Measurements from ENCODE around the gene FANCC.

FANCC gene

DNA sequence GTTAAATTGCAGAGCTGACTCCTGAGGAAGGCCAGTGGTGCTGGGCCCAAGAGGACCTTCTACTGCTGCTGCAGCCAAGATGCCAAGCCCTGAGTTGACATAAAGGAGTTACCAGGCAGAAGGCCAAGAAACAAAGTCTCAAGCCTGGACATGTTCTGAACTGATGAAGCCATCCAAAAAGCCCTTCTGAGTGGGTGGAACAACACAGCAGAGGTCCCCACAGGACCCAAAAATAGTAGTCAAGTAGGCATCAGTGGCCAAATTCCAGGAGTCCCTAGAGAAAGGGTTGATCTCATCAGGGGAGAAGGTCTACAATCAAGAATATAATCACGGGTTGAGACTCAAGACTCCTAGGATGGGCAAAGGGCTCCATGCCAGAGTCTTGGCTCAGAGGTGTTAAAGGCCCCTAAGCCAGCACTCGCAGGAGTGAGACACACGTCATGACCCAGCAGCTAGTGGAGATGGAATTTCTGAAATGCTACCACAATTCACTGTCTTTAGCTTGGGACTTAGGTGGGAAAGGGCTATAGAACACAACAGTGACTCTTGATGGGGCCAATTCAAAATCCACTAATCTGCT, 119.7 kb downstream of the FANCC start:
- DNase-seq (ENCODE audit: extremely low read depth in 1 of 2, low read depth in 1 of 2) = no peak

DNA sequence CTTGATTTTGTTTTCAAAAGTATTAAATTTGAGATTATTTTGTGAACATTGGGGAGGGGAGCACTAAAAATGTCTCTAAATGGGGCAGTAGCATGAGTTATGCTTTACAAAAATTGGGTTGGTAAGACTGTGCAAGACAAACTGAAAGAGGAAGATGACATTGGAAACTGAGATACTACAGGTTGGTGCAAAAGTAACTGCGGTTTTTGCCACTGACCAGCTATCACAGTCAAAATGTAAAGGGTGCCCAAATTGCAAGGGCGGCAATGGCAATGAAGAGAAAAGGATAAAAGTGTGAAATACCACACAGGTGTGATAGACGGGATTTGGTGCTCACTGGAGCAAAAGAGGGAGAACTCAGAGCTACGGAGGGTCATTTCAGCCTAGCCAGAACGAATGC, 124.0 kb downstream of the FANCC start:
- no peak for DNase-seq (ENCODE audit: extremely low read depth in 1 of 2, low read depth in 1 of 2)

DNA sequence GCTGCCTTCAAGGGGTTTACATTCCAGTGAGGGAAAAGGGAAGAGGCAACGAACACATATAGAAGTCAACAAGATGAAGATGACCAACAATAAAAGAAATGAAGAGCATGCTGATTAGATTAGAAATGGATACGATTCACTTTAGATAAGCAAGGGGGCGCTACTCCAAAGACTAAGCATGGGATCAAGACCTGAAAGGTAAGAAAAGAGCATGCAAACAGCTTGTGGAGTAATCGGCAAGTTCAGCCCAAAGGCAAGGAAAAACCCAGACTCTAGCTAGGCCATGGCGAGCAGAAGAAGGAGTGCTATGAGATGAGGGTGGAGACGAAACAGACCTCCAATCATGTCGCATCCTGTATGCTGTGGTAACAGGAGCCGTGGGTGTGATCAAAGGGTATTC, 124.4 kb downstream of the FANCC start:
- DNase-seq (ENCODE audit: extremely low read depth in 1 of 2, low read depth in 1 of 2) = no peak

DNA sequence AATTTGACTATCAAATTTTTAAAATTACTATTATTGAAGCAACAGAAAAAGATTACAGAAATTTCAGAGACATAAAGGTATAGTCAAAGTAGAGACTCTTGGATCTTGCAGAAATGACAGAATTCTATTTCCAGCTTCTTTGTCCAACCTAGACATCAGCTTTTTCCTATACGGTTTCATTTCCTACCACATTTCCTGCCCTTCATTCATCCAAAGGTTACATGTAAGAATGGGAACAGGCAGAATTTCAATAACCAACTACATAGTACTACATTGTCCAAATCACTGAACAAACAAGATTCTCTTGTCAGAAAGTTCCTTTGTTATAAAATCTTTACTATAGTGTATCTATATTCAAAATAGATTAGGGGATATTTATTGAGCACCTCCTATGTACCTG, 124.9 kb downstream of the FANCC start:
- no peak for DNase-seq (ENCODE audit: extremely low read depth in 1 of 2, low read depth in 1 of 2)

GRCh38 chr9:95190413-95190812, 127.1 kb downstream of the FANCC start:
- no peak for DNase-seq (ENCODE audit: extremely low read depth in 1 of 2, low read depth in 1 of 2)

DNA sequence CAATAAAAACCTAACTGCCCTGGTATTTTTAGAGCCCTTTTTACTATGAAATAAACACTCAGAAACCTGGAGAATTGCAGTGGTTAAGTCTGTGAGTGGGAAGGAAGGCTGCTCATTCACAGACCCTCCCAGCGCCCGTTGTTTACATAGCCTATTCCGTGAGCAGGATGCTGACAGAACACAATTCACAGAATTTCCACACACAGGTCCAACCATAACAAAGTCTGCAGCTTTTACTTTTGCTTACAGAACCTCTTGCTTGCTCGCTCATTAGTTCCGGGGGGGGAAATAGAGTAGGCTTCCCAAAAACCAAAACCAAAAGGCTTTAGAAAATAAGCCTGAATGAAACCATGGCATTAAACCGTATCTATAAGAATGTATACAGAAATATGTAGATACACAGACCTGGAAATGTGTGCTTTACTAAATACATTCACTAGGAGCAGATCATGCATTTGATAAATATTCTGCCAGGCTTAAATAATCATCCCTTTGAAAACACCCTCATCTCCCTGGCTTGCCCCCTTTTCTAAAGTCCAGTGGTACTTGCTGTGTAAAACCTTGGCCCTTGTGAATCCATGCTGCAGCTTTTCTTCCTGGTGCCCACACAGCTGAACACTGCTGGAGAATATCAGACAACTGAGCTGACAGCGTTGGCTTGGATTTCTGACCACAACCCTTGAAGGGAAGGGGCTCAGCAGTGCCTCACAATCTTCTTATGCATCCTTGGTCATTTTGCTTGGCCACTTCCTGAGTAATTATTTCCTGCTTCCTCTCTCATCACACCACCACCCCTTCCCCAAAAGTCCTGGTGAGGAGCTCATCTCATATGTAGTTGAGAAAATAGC, 128.0 kb downstream of the FANCC start:
- no peak for DNase-seq (ENCODE audit: extremely low read depth in 1 of 2, low read depth in 1 of 2)

DNA sequence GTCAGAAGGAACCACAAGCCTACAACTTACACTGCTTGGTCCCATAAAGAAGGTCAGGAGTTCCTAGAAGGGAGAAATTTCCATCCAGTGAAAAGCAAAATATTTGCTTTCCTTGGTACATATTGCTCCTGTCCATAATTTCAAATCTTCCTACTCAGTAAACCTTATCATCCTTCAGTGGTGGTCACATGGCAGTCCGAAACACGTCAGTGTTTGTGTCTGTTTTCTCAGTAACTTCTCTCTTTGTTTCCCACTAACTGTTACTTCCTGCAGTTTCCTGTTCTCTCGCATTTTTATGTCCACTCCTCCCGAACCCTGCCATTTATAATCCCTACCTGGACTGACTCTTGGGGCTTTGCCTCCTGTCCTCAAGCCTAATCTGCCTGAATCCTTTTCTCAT, 129.1 kb downstream of the FANCC start:
- no peak for DNase-seq (ENCODE audit: extremely low read depth in 1 of 2, low read depth in 1 of 2)

DNA sequence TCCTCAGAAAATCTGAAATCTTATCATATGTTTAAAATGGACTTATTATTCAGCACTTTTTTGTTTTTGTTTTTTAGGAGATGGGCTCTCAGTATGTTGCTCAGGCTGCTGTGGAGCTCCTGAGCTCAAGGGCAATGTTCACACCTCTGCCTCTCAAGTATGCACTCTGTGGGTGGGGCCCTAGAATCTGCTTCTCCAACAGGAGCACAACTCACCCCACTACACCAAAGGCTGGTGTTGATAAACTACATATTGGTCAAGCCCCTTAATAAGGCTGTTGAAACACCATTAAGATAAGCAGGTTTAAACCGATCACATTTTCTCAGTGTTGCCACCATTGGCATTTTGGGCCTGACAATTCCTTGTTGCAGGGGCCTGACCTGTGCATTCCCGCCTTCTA, 131.6 kb downstream of the FANCC start:
- no peak for DNase-seq (ENCODE audit: extremely low read depth in 1 of 2, low read depth in 1 of 2)

- DNase-seq (ENCODE audit: extremely low read depth in 1 of 2, low read depth in 1 of 2) = no peak
Observed at GRCh38 chr9:95182854-95183563, 134.5 kb downstream of the FANCC start.

DNA sequence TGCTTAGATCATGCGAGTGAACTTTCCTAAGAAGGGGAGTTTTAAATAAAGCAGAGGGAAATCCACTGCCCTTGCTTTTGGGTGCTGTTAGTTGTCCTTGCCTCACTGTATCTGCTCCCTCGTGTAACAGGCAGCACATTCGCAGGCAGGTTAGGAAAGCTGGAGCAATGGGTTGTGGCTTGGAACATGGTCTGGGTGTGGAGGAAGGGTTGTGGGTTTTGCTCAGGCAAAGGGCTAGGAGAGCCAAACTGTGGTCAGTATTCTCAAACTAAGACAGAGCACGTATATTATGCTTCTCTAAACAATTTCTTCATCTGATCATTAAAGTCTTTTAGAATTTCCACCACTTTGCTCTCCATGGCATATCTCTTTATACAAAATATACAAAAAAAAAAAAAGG, 135.7 kb downstream of the FANCC start:
- no peak for DNase-seq (ENCODE audit: extremely low read depth in 1 of 2, low read depth in 1 of 2)

DNA sequence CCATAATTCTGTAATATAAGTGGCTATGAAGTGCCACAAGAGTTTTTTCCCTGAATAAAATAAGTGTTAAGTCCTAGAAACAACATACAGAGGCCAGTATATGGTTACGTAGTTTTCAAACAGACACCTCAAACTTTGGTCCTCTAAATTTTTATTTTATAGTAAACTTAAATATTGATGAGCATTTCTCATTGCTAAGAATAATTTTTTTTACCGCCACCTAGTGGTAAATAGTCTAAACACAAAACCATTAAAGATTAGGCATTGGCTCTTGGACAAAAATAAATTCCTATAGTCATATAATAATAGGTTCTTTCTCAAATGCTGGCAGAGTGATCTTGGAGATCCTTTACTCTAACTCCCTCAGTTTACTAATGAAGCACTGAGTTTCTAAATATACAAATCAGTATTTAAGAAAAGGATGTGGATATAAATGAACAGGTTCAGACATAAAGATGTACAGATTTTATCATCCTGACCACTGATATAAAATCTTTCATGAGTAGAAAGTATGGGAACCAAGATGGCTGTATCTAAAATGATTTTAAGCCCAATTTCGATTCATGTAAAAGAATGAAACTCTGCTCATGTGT, 136.2 kb downstream of the FANCC start:
- DNase-seq (ENCODE audit: extremely low read depth in 1 of 2, low read depth in 1 of 2) = no peak

GRCh38 chr9:95177617-95178016, 139.9 kb downstream of the FANCC start:
- no peak for DNase-seq (ENCODE audit: extremely low read depth in 1 of 2, low read depth in 1 of 2)

GRCh38 chr9:95176755-95177319, 140.7 kb downstream of the FANCC start:
- no peak for DNase-seq (ENCODE audit: extremely low read depth in 1 of 2, low read depth in 1 of 2)

DNA sequence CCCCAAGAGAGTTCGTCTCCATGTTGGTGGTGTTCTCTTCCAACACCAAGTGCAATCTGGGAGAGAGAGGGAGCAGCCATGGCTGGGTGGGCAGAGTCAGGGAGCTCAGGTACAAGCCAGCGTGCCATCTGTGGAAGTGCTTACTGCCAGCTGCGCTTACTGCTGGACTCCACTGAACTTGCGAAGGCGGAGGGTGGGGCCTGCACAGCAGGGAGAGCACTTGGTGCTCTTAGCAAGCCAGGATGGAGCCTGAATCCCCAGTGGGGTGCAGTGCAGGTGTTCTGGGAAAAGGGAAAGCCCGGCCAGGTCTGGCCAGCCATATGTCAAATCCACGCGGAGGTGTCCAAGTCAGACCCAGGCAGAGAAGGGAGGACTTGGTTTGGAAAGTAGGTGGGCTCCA, 142.0 kb downstream of the FANCC start:
- no peak for DNase-seq (ENCODE audit: extremely low read depth in 1 of 2, low read depth in 1 of 2)

GRCh38 chr9:95174038-95174437, 143.5 kb downstream of the FANCC start:
- DNase-seq (ENCODE audit: extremely low read depth in 1 of 2, low read depth in 1 of 2) = no peak

- no peak for DNase-seq (ENCODE audit: extremely low read depth in 1 of 2, low read depth in 1 of 2)
Observed at GRCh38 chr9:95171596-95171995, 145.9 kb downstream of the FANCC start.

GRCh38 chr9:95171001-95171400, 146.5 kb downstream of the FANCC start:
- no peak for DNase-seq (ENCODE audit: extremely low read depth in 1 of 2, low read depth in 1 of 2)

DNA sequence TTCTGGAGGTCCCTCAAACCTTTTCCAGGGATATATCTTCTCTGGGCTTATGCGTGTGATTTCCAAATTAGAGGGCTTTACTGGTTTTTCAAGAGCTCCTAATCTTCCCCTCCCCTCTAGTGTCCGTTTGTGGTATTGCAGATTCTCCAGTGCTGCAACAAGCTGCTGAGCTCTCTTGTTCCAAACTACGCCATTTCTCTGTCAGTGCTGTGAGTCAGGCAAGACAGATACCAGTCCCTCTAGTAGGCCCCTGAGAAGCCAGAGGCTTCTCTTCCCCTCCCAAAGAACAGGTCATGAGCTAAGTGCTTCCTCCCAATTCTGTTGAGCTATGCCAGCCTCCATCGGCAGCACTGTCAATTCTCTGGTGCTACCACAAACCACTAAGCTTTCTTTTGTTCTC, 149.5 kb downstream of the FANCC start:
- DNase-seq (ENCODE audit: extremely low read depth in 1 of 2, low read depth in 1 of 2) = no peak

GRCh38 chr9:95165004-95165403, 152.5 kb downstream of the FANCC start:
- DNase-seq (ENCODE audit: extremely low read depth in 1 of 2, low read depth in 1 of 2) = no peak

DNA sequence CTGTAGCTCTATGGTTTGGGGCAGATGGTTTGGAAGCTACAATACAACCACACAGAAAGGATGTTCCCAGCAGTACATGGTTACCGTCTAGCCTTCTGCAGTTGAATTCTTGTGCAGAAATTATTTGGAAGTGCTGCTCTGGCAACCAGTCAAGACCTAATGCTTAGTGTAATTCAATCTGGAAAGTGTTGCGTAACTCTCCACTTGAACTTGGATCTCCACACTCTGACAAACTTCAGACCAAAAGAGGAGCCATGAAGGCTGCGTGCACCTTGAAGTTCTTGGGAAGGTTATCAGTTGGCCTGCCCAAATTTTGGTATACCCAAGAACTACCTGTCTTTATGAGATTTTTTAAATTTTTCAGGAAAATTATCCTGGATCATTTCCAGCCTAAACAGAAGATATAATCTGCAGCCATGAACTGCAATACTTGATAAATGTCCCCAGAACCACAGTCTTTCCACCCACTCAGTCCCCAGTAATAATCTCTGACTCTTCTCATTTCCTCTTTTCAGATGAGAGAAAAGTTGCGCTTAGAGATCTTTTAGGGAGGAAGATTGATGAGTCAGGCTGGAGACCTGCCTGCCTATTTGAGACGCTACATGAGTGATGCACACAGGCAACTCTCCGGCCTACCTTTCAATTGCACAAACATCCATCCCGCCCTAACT, 159.9 kb downstream of the FANCC start:
- DNase-seq (ENCODE audit: extremely low read depth in 1 of 2, low read depth in 1 of 2) = no peak

GRCh38 chr9:95156074-95156473, 161.4 kb downstream of the FANCC start:
- no peak for DNase-seq (ENCODE audit: extremely low read depth in 1 of 2, low read depth in 1 of 2)

All from activated CD8-positive, alpha-beta memory T cell treated with anti-CD3 and anti-CD28 coated beads for 1 hour (primary cell).